GM12878 (cell line): ENCODE measurements around the gene DKKL1. TPM values are rescaled to one million over a fixed set of nuclear protein-coding genes. Genes with fewer than 3 reads are reported as not detected.

ENCODE experiments used
- ATAC-seq: fragments of 200-7000 bp; cut with Tn5 transposase; 3 replicates; pipeline ENCODE4 v1.9.1; 2020; ENCODE audit warnings: mild to moderate bottlenecking, moderate library complexity
- Bru-seq: library from RNA; stranded (reverse); fragments of 400-500 nt; gene quantifications from one replicate; lab custom pipeline; 2021; lab: Mats Ljungman, UMichigan
- BruChase-seq, 2 experiments: library from RNA; stranded (reverse); fragments of 400-500 nt; gene quantifications; one replicate each; lab custom pipeline; 2021; lab: Mats Ljungman, UMichigan
- BruUV-seq: library from RNA; stranded (reverse); fragments of 400-500 nt; replicated peaks from 2 replicates; lab custom pipeline; 2021; lab: Mats Ljungman, UMichigan
- CTCF ChIA-PET: fragments of 300-600 bp; sonication (Branson Sonifier 250); formaldehyde crosslinking; extraction: SDS; loops from one replicate; lab custom pipeline; 2021; ENCODE audit warnings: inconsistent platforms; lab: Yijun Ruan, JAX
- POLR2A ChIA-PET: fragments of 350-600 bp; formaldehyde crosslinking; extraction: SDS; loops from one replicate; lab custom pipeline; 2021; ENCODE audit warnings: inconsistent platforms; lab: Charles Lee
- RAD21 ChIA-PET: fragments of 300-600 bp; sonication (Branson Sonifier 250); formaldehyde crosslinking; loops from one replicate; lab custom pipeline; 2023; ENCODE audit warnings: antibody characterized with exemption; ENCODE audit not compliant: unreplicated experiment; lab: Charles Lee
- SMC1A ChIA-PET: fragments of 300-600 bp; sonication (Branson Sonifier 250); formaldehyde crosslinking; loops from one replicate; lab custom pipeline; 2023; ENCODE audit not compliant: unreplicated experiment, uncharacterized antibody; lab: Charles Lee
- DNase-seq: peaks from one replicate; pipeline ENCODE4 v3.0.0-alpha.2; 2011; ENCODE audit warnings: low read depth, low spot score
- FAIRE-seq: peaks from 3 replicates; lab custom pipeline; 2011; peaks lifted over from hg19 to GRCh38; lab: Jason Lieb, UNC
- H2AFZ ChIP-seq: 2 replicates; pipeline ENCODE4 v1.6.0; 2011; ENCODE audit warnings: low read depth, low read length, control low read depth; ENCODE audit not compliant: control insufficient read depth
- H3K27ac ChIP-seq: 2 replicates; pipeline ENCODE4 v1.5.1; 2011; ENCODE audit warnings: control low read depth; ENCODE audit not compliant: control insufficient read depth, insufficient read depth
- H3K27me3 ChIP-seq, 2 experiments: replicated peaks in 1 of 2; 2 replicates each; pipeline versions ENCODE4 v1.6.0 to v1.6.1; 2011; ENCODE audit warnings: low read length in 1 of 2; ENCODE audit not compliant: control insufficient read depth in 2 of 2, insufficient read depth in 2 of 2
- H3K36me3 ChIP-seq, 2 experiments: 2 replicates each; pipeline ENCODE4 v1.5.1; 2011; ENCODE audit warnings: low read length in 1 of 2; ENCODE audit not compliant: control insufficient read depth in 2 of 2, insufficient read depth in 2 of 2
- H3K4me1 ChIP-seq: 2 replicates; pipeline ENCODE4 v1.6.1; 2011; ENCODE audit warnings: mild to moderate bottlenecking, low read length, moderate library complexity, mixed read lengths; ENCODE audit not compliant: control insufficient read depth, insufficient read depth
- H3K4me2 ChIP-seq: 2 replicates; pipeline ENCODE4 v1.6.0; 2011; ENCODE audit warnings: control low read depth; ENCODE audit not compliant: control insufficient read depth, insufficient read depth
- H3K4me3 ChIP-seq: fragments of 200-600 bp; sonication (generic); 2 replicates; pipeline ENCODE4 v1.5.1; 2016
- H3K79me2 ChIP-seq: 2 replicates; pipeline ENCODE4 v1.6.0; 2011; ENCODE audit warnings: low read length; ENCODE audit not compliant: control insufficient read depth, insufficient read depth
- H3K9ac ChIP-seq: 2 replicates; pipeline ENCODE4 v1.8.0; 2011; ENCODE audit warnings: low read length, control low read depth, mixed read lengths; ENCODE audit not compliant: control insufficient read depth, insufficient read depth
- H3K9me3 ChIP-seq: replicated peaks from 3 replicates; pipeline ENCODE4 v1.5.1; 2011; ENCODE audit warnings: mild to moderate bottlenecking, low read length; ENCODE audit not compliant: control insufficient read depth, insufficient read depth
- H4K20me1 ChIP-seq: 2 replicates; pipeline ENCODE4 v1.6.0; 2011; ENCODE audit not compliant: control insufficient read depth, insufficient read depth
- CREB1 ChIP-seq: IDR thresholded peaks from 2 replicates; pipeline ENCODE4 v1.6.1; 2012; ENCODE audit warnings: low read depth, mild to moderate bottlenecking, inconsistent platforms
- EZH2 ChIP-seq: IDR thresholded peaks from 2 replicates; pipeline ENCODE4 v1.6.1; 2012; ENCODE audit warnings: low read depth, mild to moderate bottlenecking, control low read depth, inconsistent platforms, low read length, borderline replicate concordance; ENCODE audit not compliant: control insufficient read depth
- GATAD2B ChIP-seq: fragments of 450-650 bp; conservative IDR thresholded peaks from 2 replicates; pipeline ENCODE4 v1.6.1; 2017; ENCODE audit warnings: low read depth, mild to moderate bottlenecking, moderate library complexity
- NFYA ChIP-seq: IDR thresholded peaks from 2 replicates; pipeline ENCODE4 v1.6.1; 2011; ENCODE audit warnings: low read depth, mild to moderate bottlenecking, low read length, improper control_type of control experiment, borderline replicate concordance
- SP1 ChIP-seq: IDR thresholded peaks from one replicate; pipeline ENCODE4 v1.6.1; 2011; ENCODE audit warnings: low read depth, low read length
- WGBS: methylation state at CpG from one replicate; pipeline ENCODE4 v1.1.6; 2016; ENCODE audit warnings: low lambda C conversion rate; ENCODE audit not compliant: insufficient replicate concordance, insufficient coverage; ENCODE audit errors: missing lambda C conversion rate; 5-methylcytosine and 5-hydroxymethylcytosine counted together
- in situ Hi-C: fragments of 300-500 bp; cut with MboI; formaldehyde crosslinking; loops from 9 replicates; pipeline ENCODE4 v1.14.3; 2018; ENCODE audit warnings: mixed read lengths
- intact Hi-C: fragments of 100-400 bp; cut with micrococcal nuclease; formaldehyde crosslinking; loops from one replicate; pipeline ENCODE4 v1.14.2; 2022; ENCODE audit not compliant: unreplicated experiment
- long read RNA-seq, 2 experiments: library from polyadenylated mRNA; unstranded; transcript quantifications; one replicate each; pipeline ENCODE4 v2.0.0, GENCODE V29; 2019 to 2020
- polyA minus RNA-seq, 3 experiments: library from RNA; depleted of rRNA, polyadenylated mRNA; stranded (reverse); fragments of >200 nt; gene quantifications; 2 replicates each; pipeline ENCODE4 v1.2.3, GENCODE V29; 2011
- polyA plus RNA-seq, 11 experiments: library from polyadenylated mRNA; depleted of rRNA in 4 of 11; unstranded in 6 of 11; stranded (reverse) in 5 of 11; fragments of >200 nt; fragmentation: Nextera tagmentation in 4 of 11; fragmentation: Illumina TruSeq in 1 of 11; extraction: Ambion mirVana in 4 of 11; extraction: Trizol in 1 of 11; gene quantifications; 1 replicate in 1 of 11; 2 replicates in 10 of 11; pipeline versions ENCODE4 v1.2.1 to v1.2.3, GENCODE V29; 2011 to 2016; ENCODE audit warnings: inconsistent platforms in 2 of 11, missing spikeins in 2 of 11, low read depth in 1 of 11
- total RNA-seq, 4 experiments: library from RNA; depleted of rRNA in 3 of 4; stranded (reverse); fragments of >200 nt in 3 of 4; fragmentation: Illumina TruSeq in 1 of 4; extraction: Trizol in 1 of 4; gene quantifications; 2 replicates each; pipeline versions ENCODE4 v1.2.1 to v1.2.3, GENCODE V29; 2013 to 2021

DKKL1 gene
- total RNA-seq (2013; cell fraction: nucleolus; rRNA removed) = not detected in 2 replicates
- total RNA-seq (2014; rRNA removed) (not detected in 2 replicates), total RNA-seq (2014; rRNA removed; fragmentation: Illumina TruSeq; extraction: Trizol) (not detected in 2 replicates), total RNA-seq (2021) (not detected in 2 replicates), polyA plus RNA-seq (2011; rRNA removed) (not detected in 2 replicates), polyA plus RNA-seq (2014; fragmentation: Illumina TruSeq; extraction: Trizol) (not detected in 2 replicates), polyA plus RNA-seq (2014; fragmentation: Nextera tagmentation; extraction: Ambion mirVana) (not detected), polyA plus RNA-seq (2014; rRNA removed) (not detected in 2 replicates), polyA plus RNA-seq (2016; fragmentation: Nextera tagmentation; extraction: Ambion mirVana) (not detected), polyA minus RNA-seq (2011; rRNA and poly(A)+ RNA removed) (not detected in 2 replicates), Bru-seq, nascent RNA (not detected), BruChase-seq, experiment 1, labeled RNA remaining after a 6-hour chase (percentile 7 among the genes with signal in this experiment), BruChase-seq, experiment 2, labeled RNA remaining after a 2-hour chase (not detected)
- not detected for polyA plus RNA-seq (2011; ENCODE audit: low read depth)
- polyA plus RNA-seq (2011; cell fraction: cytosol; rRNA removed) = not detected in 2 replicates
- polyA plus RNA-seq (2011; cell fraction: nucleus; rRNA removed) = not detected in 2 replicates
- not detected in 2 replicates for polyA plus RNA-seq (2012)
- polyA minus RNA-seq (2011; cell fraction: cytosol; rRNA and poly(A)+ RNA removed) = not detected in 2 replicates
- not detected in 2 replicates for polyA minus RNA-seq (2011; cell fraction: nucleus; rRNA and poly(A)+ RNA removed)
- long read RNA-seq, experiment 1 = 0 reads
- long read RNA-seq, experiment 2 = 0 reads

- CTCF ChIA-PET = no interaction called here
- FAIRE-seq (peak; percentile 18), ATAC-seq (peak; percentile 86), DNase-seq (peak; percentile 33)
- Histone ChIP-seq H3K4me3 (0 out of 2 replicates have a peak within 1 kb of the TSS, but pooled peaks have one; percentile 1), H3K27me3 (peaks cover 12 to 15% of the 10 kb centered on the region in 2 experiments; a peak in 3 of 4 replicates), H3K36me3 (no peaks in the 10 kb centered on the region), H3K27ac (no peak within 1 kb of the TSS), H3K4me1 (peaks cover 7% of the 10 kb centered on the region), H3K9ac (no peak within 1 kb of the TSS), H4K20me1 (no peaks in the 10 kb centered on the region), H3K79me2 (no peaks in the 10 kb centered on the region), H3K4me2 (peak within 1 kb of the TSS; percentile 67), H3K9me3 (no peaks in the 10 kb centered on the region; the same call in 2 of the 3 replicates), H2AFZ (peak within 1 kb of the TSS; percentile 33; the same call in 1 of the 2 replicates)
- SMC1A ChIA-PET = no interaction called here
- BruUV-seq = no TSS peak
- intact Hi-C loops (no loop called here), in situ Hi-C loops (no loop called here)
- WGBS = 5% methylated on average over 45 of the region's 46 CpGs
- POLR2A ChIA-PET = no interaction called here
- TF ChIP-seq NFYA (no peak), SP1 (peak; percentile 86), CREB1 (0 out of 2 replicates have a peak, but pooled peaks have one; percentile 29), GATAD2B (0 out of 2 replicates have a peak, but pooled peaks have one; percentile 26), EZH2 (0 out of 2 replicates have a peak, but pooled peaks have one; percentile 44)
- RAD21 ChIA-PET = interaction anchor here (0.9 kb wide), 1 partner anchor 11 kb away, joined by 3 read pairs; no protein-coding TSS in a partner anchor
Measured at GRCh38 chr19:49363268-49364082, at the start of gene DKKL1. Gene DKKL1, plus strand, starts transcription at chr19:49363877. Its CDS starts 122 bp downstream, at chr19:49363999.
